ENCODE measurements around the gene MYO1G. TPM values are rescaled to one million over a fixed set of nuclear protein-coding genes. Genes with fewer than 3 reads are reported as not detected.

Gene MYO1G
- total and polyA plus RNA-seq, 9 of the 15 experiments (the other 6 are each of a cell fraction or from before 2014, with no cell fraction given): 0.03 to 0.62 (median 0.13) TPM; not detected in 1

- TF ChIP-seq MYC (IDR thresholded peaks at IDR 0.05; ENCODE audit: low read depth, low read length) (peak; percentile 68), MYC (CRISPR knock-in tag; IDR thresholded peaks at IDR 0.05; ENCODE audit: borderline replicate concordance, low read depth) (no peak), SMARCA4 (IDR thresholded peaks at IDR 0.05) (peak; percentile 29; the same call in 1 of the 2 replicates), NCOR1 (IDR thresholded peaks at IDR 0.05) (no peak), ZNF584 (CRISPR knock-in tag; IDR thresholded peaks at IDR 0.05; ENCODE audit: low read depth) (no peak), PML (IDR thresholded peaks at IDR 0.05; ENCODE audit: low read length) (peak; percentile 72; the same call in 1 of the 2 replicates), ZNF764 (CRISPR knock-in tag; IDR thresholded peaks at IDR 0.05; ENCODE audit: low read depth) (no peak), GABPB1 (CRISPR knock-in tag; IDR thresholded peaks at IDR 0.05) (peak; percentile 87), CHAMP1 (IDR thresholded peaks at IDR 0.05) (no peak), ILF3 (IDR thresholded peaks at IDR 0.05; ENCODE audit: borderline replicate concordance) (peak; percentile 33; the same call in 1 of the 2 replicates), RNF2 (IDR thresholded peaks at IDR 0.05) (0 out of 2 replicates have a peak, but pooled peaks have one; percentile 10), RAD51 (IDR thresholded peaks at IDR 0.05; ENCODE audit: borderline replicate concordance, low read depth) (no peak)
- TF ChIP-seq, protein P1, sequence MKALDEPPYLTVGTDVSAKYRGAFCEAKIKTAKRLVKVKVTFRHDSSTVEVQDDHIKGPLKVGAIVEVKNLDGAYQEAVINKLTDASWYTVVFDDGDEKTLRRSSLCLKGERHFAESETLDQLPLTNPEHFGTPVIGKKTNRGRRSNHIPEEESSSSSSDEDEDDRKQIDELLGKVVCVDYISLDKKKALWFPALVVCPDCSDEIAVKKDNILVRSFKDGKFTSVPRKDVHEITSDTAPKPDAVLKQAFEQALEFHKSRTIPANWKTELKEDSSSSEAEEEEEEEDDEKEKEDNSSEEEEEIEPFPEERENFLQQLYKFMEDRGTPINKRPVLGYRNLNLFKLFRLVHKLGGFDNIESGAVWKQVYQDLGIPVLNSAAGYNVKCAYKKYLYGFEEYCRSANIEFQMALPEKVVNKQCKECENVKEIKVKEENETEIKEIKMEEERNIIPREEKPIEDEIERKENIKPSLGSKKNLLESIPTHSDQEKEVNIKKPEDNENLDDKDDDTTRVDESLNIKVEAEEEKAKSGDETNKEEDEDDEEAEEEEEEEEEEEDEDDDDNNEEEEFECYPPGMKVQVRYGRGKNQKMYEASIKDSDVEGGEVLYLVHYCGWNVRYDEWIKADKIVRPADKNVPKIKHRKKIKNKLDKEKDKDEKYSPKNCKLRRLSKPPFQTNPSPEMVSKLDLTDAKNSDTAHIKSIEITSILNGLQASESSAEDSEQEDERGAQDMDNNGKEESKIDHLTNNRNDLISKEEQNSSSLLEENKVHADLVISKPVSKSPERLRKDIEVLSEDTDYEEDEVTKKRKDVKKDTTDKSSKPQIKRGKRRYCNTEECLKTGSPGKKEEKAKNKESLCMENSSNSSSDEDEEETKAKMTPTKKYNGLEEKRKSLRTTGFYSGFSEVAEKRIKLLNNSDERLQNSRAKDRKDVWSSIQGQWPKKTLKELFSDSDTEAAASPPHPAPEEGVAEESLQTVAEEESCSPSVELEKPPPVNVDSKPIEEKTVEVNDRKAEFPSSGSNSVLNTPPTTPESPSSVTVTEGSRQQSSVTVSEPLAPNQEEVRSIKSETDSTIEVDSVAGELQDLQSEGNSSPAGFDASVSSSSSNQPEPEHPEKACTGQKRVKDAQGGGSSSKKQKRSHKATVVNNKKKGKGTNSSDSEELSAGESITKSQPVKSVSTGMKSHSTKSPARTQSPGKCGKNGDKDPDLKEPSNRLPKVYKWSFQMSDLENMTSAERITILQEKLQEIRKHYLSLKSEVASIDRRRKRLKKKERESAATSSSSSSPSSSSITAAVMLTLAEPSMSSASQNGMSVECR (CRISPR knock-in tag; IDR thresholded peaks at IDR 0.05): no peak
- TF ChIP-seq, protein P2, sequence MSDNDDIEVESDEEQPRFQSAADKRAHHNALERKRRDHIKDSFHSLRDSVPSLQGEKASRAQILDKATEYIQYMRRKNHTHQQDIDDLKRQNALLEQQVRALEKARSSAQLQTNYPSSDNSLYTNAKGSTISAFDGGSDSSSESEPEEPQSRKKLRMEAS (CRISPR knock-in tag; IDR thresholded peaks at IDR 0.05): no peak
- TF ChIP-seq, protein P3, sequence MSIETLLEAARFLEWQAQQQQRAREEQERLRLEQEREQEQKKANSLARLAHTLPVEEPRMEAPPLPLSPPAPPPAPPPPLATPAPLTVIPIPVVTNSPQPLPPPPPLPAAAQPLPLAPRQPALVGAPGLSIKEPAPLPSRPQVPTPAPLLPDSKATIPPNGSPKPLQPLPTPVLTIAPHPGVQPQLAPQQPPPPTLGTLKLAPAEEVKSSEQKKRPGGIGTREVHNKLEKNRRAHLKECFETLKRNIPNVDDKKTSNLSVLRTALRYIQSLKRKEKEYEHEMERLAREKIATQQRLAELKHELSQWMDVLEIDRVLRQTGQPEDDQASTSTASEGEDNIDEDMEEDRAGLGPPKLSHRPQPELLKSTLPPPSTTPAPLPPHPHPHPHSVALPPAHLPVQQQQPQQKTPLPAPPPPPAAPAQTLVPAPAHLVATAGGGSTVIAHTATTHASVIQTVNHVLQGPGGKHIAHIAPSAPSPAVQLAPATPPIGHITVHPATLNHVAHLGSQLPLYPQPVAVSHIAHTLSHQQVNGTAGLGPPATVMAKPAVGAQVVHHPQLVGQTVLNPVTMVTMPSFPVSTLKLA (conservative IDR thresholded peaks at IDR 0.05): peak in 1 of 2 experiments; percentile 64; a peak in 3 of 4 replicates
These were observed 20.7 kb upstream of the MYO1G start (continued) for GRCh38 chr7:44999245-45000092.
